HG02884 (cell line): ENCODE measurements around the gene CTAG1B.
"Not testable (repeated sequence)": the region's sequence is repeated elsewhere in the genome, so short reads cannot be mapped to it uniquely, and the experiment has no call there.

Experiments used
- ATAC-seq: cut with Tn5 transposase; IDR thresholded peaks from one replicate; pipeline ENCODE4 v1.9.1; 2021; ENCODE audit warnings: mild to moderate bottlenecking, moderate library complexity; ENCODE audit not compliant: unreplicated experiment

Gene CTAG1B

GRCh38 chrX:154628960-154629359 lies 9.9 kb upstream of the CTAG1B start:
- not testable (repeated sequence) for ATAC-seq

- not testable (repeated sequence) for ATAC-seq
These were observed 1.8 kb upstream of the CTAG1B start for GRCh38 chrX:154620767-154621414.

GRCh38 chrX:154613586-154613985 lies 5.5 kb downstream of the CTAG1B start:
- ATAC-seq, result not testable (repeated sequence)

GRCh38 chrX:154611146-154611545 lies 7.9 kb downstream of the CTAG1B start:
- ATAC-seq, result not testable (repeated sequence)

GRCh38 chrX:154608823-154609222 lies 10.3 kb downstream of the CTAG1B start:
- not testable (repeated sequence) for ATAC-seq

GRCh38 chrX:154607976-154608375 lies 11.1 kb downstream of the CTAG1B start:
- not testable (repeated sequence) for ATAC-seq

- no peak for ATAC-seq
These were observed 11.7 kb downstream of the CTAG1B start for GRCh38 chrX:154607370-154607769.

GRCh38 chrX:154605566-154605965 lies 13.5 kb downstream of the CTAG1B start:
- no peak for ATAC-seq

- no peak for ATAC-seq
These were observed 15.3 kb downstream of the CTAG1B start for GRCh38 chrX:154603438-154604430.

- no peak for ATAC-seq
These were observed 16.2 kb downstream of the CTAG1B start for GRCh38 chrX:154602766-154603437.

- ATAC-seq, result no peak
These were observed 16.9 kb downstream of the CTAG1B start for GRCh38 chrX:154602226-154602625.

GRCh38 chrX:154600759-154601374 lies 18.2 kb downstream of the CTAG1B start:
- ATAC-seq, result no peak

GRCh38 chrX:154599531-154599930 lies 19.6 kb downstream of the CTAG1B start:
- ATAC-seq, result no peak

GRCh38 chrX:154598656-154599055 lies 20.4 kb downstream of the CTAG1B start:
- ATAC-seq, result no peak

GRCh38 chrX:154597221-154597620 lies 21.9 kb downstream of the CTAG1B start:
- no peak for ATAC-seq

- ATAC-seq, result no peak
These were observed 22.7 kb downstream of the CTAG1B start for GRCh38 chrX:154596290-154596929.

- no peak for ATAC-seq
These were observed 23.4 kb downstream of the CTAG1B start for GRCh38 chrX:154595559-154596249.

GRCh38 chrX:154594491-154594890 lies 24.6 kb downstream of the CTAG1B start:
- ATAC-seq, result no peak

- no peak for ATAC-seq
These were observed 25.9 kb downstream of the CTAG1B start for GRCh38 chrX:154593201-154593600.

GRCh38 chrX:154592505-154592904 lies 26.6 kb downstream of the CTAG1B start:
- no peak for ATAC-seq
